NCI-H1048 (cell line): ENCODE data around the gene SH3PXD2B.
"Not testable (repeated sequence)": the region's sequence is repeated elsewhere in the genome, so short reads cannot be mapped to it uniquely, and the experiment has no call there.

Experiments
- DNase-seq: peaks from one replicate; lab custom pipeline; 2025; lab: John Stamatoyannopoulos, UW

SH3PXD2B gene

DNA sequence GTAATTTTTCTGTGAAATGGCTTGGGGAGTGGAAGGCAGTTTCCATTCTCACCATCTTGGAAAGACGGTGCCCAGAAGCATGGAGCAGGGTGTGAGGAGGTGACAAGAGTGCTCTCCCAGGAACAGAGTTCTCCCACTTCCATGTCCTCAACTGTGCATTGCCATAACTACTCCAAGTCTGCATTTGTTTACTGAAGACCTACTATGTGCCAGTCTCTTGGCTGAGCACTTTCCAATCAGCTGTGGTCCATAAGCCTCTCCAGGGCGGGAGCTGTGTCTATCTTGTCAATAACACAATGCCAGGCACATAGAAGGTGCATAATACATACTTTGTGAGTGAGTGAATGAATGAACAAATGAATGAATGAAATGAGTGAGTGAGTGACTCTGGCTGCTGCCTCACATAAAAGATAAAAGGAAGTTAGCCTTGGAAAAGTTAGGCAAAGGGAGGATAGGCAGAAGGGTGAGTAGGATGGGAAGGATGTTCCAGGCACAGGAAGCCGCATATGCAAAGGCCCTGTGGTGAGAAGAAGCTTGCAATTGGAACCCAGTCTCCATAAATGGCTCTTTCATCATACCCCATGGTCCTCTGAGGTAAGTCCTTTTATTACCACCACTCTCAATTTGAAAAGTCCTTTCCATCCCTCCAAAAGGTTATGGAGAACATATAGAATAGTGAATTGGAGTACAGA, 31.3 kb upstream of the SH3PXD2B start:
- DNase-seq = no peak

DNA sequence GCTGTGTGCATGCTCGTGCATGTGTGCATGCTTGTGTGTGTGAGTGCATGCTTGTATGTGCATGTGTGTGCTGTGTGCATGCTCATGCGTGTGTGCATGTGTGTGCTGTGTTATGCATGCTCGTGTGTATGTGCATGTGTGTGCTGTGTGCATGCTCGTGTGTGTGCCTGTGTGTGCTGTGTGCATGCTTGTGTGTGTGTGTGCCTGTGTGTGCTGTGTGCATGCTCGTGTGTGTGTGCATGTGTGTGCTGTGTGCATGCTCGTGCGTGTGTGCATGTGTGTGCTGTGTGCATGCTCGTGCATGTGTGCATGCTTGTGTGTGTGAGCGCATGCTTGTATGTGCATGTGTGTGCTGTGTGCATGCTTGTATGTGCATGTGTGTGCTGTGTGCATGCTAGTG, 30.3 kb upstream of the SH3PXD2B start:
- DNase-seq = no peak

DNA sequence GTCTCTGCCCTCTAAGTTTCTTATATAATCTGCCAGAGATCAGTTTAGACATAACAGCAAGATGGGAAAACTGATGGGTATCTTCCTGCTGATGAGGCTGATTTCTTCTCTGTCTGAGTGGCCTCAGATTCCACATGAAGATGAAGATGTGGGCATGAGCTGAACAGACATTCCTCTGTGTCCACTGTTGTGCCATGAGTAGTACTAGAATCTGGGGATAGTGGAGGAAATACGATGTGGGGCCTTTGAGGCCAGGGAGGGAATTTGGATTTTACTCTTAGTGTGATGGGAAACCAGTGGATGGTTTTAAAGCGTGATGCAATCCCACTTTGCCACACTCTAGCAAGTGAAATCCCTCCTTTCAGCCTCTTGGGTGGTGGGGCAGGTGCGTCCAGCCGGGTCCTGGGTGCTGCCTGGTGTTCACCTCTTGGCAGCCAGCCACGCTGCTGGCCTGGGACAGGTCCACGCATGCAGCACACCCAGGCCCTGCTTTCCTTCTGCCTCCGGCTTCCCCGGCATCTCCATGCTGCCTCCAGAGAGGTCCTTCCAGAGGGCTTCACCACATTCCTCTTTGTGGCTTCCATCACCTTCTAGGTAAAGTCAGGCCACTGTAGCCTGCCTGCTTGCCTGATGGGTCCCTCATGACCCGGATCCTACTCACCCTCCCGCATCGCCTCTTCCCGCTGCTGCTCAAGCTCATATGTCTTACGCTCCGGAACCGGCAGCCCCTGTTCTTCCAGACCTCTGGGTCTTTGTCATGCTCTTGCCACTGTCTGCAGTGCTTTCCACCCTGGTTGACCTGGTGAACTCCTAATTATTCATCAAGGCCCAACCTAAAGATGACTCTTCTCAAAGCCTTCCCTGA, 28.1 kb upstream of the SH3PXD2B start:
- no peak for DNase-seq

DNA sequence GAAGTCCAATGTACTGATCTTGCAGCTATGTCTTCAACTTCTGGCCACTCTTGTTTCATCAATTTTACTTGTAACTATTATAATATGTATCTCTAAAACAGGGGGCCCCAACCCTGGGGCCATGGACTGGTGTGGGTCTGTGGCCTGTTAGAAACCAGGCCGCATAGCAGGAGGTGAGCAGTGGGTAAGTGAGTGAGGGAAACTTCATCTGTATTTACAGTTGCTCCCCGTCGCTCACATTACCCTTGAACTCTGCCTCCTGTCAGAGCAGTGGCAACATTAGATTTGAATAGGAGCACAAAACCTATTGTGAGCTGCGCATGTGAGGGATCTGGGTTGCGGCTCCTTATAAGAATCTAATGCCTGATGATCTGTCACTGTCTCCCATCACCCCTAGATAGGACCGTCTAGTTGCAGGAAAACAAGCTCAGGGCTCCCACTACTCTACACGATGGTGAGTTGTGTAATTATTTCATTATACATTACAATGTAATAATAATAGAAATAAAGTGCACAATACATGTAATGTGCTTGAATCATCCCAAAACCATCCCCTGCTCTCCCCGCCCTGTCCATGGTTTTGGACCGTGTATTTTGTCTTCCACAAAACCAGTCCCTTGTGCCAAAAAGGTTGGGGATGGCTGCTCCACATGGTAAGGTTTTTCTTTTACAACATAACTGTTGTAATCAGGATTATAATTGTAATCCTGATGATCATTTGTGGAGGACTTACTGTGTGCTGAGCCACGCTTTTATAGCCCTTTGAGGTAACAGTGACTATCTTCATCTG, 26.9 kb upstream of the SH3PXD2B start:
- no peak for DNase-seq

DNA sequence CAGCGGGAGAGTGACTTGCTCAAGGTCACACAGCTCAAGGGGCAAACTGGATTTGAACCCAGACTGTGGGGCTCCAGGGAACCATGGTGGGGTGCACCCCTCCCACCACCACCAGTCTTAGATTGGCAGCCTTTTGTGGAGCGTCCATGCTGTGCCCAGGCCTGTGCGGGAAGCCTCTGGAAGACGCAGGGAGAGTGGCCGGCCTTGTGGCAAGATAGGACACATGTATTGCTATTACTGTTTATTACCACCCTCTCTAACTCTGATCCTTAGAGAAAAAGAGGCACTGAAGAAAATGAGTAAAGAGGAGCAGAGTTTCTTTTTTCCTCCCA, 25.4 kb upstream of the SH3PXD2B start:
- DNase-seq = no peak

DNA sequence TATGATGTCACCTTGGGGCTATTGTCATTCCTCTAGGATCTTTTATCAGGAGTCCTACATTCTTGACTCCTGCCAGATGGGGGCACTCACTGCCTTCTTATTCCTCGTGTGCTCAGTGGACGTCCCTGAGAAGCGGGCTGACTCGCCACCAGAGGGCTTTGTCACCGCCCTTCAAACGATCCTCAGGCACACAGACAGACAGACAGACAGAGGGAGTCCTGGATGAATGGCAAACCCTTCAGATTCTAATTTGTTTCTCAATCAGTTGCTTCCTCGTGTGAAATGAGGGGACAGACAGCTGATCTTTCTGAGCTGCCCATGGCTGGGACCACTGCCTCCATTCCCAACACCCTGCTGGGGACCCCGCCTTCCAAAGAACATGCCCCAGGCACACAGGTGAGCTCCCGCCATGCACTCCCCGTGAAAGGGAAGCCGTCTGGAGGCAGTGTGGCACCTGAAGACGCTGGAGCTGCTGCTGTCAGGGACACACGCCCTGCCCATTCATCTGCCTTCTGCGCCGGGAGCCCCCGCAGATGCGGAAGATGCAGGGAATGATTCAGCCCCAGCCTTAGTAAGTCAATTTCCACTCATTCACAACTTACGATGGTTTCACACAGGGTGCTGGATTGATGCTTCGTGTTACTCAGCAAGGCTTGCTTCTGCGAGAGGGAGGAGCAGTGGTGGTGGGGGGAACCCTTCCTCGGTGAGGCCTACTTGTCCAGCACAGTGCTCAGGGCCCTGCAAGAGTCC, 24.9 kb upstream of the SH3PXD2B start:
- DNase-seq = peak; percentile 16

DNA sequence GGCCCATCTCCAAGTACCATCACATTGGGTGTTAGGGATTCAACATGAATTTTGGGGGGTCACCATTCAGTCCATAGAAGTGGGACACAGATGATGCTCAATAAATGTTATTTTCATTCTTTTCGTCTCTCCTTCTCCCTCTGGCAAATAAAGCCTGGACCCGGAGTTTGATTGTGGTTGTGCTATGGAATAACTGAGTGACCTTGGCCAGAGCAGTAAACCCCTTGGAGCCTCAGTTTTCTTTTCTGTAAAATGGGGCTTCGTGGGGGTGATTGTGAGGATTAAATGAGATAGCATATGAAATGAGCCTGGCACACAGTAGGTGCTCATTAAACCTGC, 24.3 kb upstream of the SH3PXD2B start:
- not testable (repeated sequence) for DNase-seq

DNA sequence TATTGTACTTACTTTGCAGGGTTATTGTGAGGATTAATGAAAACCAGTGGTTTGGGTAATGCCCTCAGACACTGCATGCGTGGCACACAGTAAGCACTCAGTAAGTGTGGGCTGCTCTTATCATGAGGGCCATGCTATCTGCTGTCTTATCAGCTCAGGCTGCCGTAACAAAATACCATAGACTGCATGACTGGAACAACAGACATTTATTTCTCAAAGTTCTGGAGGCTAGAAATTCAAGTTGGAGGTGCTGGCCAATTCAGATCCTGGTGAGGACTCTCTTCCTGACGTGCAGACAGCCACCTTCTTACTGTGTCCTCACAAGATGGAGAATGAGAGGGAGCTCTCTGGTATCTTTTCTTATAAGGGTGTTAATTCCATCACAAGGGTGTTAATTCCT, 23.9 kb upstream of the SH3PXD2B start:
- DNase-seq = no peak

DNA sequence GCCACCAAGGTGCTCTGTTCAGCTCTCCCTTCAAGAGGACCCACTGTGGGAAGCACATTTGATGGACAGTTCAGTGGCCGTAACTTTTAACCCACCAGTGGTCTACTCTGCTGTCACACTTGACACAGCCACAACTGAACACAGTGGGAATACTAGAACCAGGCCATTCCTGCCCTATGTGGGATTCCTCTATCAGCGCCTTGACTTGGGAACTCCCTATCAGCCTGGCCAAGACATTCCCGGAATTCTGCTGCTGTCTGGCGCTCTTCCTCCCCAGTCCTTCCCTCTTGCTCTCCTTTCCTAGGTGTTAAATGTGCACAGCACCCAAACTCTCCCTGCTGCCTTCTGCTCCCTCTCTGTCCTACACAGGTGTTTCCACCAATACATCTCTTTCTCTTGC, 23.1 kb upstream of the SH3PXD2B start:
- no peak for DNase-seq

DNA sequence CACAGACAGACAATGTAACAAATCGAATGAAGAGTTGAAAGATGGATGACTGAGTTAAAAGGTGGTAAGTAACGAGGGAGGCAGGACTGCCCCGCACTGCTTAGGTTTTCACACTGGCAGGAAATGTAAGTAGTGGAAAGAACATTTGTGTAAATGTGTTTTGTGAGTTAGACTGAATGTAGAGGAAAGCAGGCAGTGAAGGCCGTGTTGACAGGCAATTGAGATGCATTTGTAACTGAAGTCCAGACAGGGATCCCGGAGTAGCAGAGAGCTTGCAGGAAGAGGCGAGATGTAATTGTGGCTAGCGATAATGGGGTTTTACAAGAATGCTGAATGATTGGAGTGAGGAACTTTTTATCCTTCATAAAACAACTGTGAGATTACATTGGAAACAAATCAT, 20.0 kb upstream of the SH3PXD2B start:
- DNase-seq = no peak

DNA sequence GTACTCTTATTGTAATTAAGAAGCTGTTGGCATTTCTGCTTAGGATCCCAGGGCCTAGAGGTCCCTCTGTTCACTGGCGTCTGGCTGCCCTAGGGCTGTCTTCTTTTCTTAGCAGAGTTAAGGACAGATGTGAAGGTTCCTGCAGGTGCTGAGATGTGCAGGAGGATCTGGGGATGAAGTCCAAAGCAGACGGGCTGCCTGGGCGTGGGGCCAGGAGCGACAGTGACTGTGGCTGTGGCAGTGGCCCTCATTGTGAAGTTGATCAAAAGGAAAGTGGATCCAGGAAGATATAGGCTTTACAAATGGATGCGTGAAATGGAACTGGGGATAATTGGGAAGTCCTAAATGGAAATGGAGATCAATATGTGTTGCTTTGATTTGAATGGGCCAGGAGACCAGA, 19.1 kb upstream of the SH3PXD2B start:
- DNase-seq = no peak

DNA sequence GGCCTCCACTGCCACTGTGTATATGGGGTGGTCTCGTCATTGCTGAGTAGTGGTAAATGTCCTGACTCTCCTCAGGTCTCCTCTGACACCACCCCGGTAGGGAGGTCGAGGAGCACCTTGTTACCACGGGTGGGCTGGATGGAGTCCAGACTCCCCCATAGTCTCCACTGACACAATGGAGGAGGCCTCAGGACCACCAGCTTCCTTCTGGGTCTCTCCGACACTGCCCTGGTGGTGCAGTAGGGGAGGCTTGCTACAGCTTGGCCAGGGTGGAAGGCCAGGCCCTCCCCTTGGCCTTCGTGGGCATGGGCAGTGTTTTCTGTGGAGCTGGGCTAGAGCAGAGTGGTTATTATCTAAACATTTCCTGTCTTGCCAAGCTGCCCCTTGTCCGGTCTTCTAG, 15.4 kb upstream of the SH3PXD2B start:
- DNase-seq = no peak

DNA sequence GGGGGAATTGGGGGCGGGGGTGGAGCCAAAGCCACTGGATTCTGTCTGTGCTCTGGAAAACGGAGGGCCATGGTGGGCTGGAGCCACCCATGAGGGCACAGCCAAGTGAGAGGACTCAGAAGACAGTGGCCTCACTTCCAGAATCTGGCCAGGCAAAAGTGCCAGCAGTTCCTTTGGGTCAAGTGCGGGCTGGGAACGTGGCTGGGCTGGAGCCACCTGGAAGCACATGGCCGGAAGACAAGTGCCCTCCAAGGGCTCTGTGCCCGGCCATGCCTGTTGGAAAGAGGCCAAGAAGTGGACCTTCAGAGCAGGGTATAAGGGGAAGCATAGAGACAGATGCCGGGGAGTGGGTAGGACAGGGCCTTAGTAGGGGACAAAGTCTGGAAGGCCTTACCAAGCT, 11.7 kb upstream of the SH3PXD2B start:
- DNase-seq = no peak

DNA sequence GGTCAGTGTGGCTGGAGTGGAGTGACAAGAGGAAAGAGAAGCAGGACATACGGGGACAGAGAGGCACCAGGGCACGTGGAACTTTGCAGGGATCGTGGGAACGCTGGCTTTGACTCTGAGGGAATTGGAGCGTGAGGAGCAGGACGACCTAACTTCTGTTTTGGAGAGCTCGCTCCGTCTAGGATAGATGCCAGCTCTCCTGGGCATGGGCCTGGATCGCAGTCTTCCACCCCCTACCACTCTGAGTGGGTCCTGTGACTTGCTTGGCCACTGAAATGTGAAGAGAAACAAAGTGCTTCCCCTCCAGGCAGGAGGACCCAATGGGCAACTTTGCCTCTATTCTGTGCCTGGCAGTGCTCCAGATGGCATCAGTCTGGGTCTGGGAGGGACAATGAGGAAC, 8.7 kb upstream of the SH3PXD2B start:
- DNase-seq = no peak

DNA sequence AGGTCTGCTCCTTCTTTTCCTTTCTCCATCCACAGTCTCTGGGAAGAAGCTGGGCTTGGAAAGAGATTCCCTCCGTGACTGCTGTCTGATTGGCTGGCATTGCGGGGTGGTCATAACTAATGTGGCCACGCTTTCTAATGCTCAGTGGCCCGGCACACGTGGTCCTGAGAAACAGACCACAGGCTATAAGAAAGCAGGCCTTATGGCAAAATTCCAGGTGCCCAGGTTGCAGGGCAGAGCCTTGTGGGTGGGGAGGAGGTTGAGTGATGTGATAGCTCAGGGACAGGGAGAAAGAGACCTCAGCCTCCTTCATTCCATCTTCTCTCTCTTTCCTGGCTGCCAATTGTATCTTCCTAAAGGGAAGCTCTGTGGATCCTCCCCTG, 5.4 kb upstream of the SH3PXD2B start:
- no peak for DNase-seq

DNA sequence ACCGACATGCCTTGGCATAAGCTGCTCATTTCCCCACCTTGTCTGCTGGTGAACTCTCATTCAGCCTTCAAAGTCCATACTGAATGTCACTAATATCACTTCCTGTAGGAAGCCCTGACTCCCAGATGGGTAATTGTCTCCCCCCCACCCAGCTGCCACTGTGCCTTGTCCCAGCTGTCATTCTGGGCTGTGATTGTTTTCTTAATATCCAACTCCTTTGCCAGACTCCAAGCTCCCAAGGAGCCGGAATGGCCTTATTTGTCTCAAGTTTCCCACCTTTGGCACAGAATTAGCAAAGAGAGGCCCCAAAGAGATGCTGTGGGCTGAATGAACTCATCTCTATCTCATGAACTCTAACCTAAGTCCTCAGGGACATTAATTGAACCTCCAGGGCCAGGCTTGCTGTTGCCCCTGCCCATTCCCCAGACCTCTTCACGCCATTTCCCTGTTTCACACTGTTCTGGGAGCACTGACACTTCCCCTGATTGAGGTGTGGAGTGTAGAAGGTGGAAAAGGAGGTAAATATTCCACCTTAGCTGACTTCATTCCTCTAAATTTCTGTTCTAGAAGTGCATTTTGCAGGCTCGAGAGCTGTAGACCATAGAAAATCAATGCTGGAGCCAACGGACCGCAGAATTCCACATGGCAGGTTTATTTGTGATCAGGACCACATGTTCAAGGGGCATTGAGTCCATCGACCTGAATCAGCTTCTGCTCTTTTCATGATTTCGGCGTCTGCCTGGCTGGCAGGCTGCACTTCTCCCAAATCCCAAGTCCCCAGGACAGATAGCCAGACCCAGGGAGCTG, 4.9 kb upstream of the SH3PXD2B start:
- no peak for DNase-seq

DNA sequence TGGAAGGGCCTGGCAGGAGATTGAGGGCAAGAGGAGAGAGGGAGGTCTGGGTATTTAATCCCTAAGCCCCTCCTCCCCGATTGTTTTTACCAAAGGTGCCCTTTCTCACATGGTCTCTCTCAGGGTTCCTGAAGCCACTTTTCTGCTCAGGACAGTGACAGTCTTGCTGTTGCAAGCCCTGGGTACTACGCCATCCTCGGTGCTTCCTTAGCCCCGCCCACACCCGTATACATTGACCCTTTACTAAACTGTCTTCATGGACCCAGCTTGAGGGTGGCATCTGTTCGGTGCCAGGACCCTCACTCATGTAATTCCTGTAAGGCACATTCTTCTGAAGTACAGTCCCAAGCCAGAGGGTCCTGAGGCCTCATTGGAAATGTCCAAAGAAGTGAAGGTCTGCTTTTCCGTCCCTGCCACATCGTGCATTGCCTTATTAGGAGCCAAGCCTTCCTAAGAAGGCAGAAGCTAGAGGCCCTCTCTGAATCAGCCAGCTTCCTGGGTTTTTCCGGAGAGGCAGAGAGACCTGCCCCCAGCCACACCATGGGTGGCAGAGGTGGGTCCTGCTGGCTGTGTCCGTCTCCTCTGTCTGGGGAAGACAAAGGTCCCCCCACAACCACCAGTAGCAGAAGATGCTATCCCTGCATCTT, 1.9 kb upstream of the SH3PXD2B start:
- no peak for DNase-seq

DNA sequence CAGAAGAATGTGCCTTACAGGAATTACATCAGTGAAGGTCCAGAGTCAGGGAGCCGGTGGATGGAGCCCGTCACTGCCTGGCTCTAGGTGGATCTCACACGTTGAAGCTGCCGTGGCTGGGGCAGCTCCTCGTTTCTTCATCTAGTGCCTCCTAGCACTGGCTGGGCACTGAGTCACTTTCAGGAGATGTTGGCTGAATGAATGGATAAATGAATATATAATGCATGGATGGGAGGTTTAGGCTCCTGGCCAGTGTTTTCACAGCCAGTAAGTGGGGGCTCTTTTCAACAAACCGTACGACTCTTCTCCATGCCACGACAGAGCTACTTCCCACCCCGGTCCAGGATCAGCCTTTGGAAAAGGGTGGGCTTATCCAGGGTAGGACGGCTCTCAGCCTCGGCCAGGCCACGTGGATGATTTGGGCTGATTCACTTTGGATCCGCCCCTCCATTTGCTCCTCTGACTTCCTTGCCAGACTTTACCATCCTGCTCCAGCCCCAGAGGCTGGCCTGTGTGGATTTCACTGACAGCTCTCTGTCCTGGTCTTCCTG, 1.3 kb upstream of the SH3PXD2B start:
- DNase-seq = no peak

DNA sequence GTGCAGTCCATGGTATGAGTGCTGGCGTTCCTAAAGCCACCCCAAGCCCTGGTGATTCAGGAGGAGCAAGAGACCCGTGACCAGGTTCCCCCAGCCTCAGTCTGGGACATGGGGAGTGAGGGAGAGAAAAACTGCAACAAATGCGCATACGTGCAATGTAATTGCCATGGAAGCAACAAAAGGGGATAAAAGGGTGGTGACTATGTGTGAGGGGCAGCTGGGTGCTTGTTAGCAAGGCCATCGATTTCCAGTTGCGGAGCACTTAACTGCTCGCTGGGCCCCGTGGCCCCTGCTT, 709 bp upstream of the SH3PXD2B start:
- DNase-seq = no peak

DNA sequence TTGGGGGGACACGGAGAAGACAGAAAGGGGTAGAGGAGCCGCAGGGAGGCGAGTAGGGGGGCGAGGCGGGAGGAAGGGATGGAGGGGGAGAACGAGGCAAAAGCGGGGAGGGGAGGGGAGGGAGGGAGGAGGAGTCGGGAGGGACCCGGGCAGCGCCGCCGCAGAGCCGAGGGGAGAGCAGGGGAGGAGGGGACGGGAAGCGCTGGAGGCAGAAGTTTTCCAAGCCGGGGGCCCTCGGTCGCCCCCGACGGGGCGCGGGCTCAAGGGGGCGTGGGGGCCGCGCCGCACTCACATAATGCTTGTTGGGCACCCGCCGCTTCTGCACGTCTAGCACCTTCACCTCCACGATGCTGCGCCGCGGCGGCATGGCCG, 353 bp downstream of the SH3PXD2B start:
- DNase-seq = no peak
